AG10803 (cell line): ENCODE data around the gene PNPLA6.

Experiments used
- DNase-seq: peaks from one replicate; pipeline ENCODE4 v3.0.0; 2010; ENCODE audit warnings: low read depth
- H3K4me3 ChIP-seq: 2 replicates; pipeline ENCODE4 v1.5.1; 2011; ENCODE audit warnings: mild to moderate bottlenecking, low read length, control low read depth
- CTCF ChIP-seq: conservative IDR thresholded peaks from 2 replicates; pipeline ENCODE4 v1.5.1; 2011; ENCODE audit warnings: mild to moderate bottlenecking, low read length, control low read depth, inconsistent platforms

PNPLA6 gene

GRCh38 chr19:7558667-7559066, 23.1 kb downstream of the PNPLA6 start:
- no peak for TF ChIP-seq CTCF
- DNase-seq: no peak
- no peak overlapping the region for H3K4me3 ChIP-seq

- TF ChIP-seq CTCF: no peak
- no peak overlapping the region for H3K4me3 ChIP-seq
- DNase-seq: no peak
Measured at GRCh38 chr19:7559102-7559501, 23.6 kb downstream of the PNPLA6 start.

- no peak for DNase-seq
- TF ChIP-seq CTCF: no peak
- H3K4me3 ChIP-seq: no peak overlapping the region
Measured at GRCh38 chr19:7560255-7560654, 24.7 kb downstream of the PNPLA6 start.

- H3K4me3 ChIP-seq: no peak overlapping the region
- no peak for DNase-seq
- no peak for TF ChIP-seq CTCF
Measured at GRCh38 chr19:7561325-7561724, 25.8 kb downstream of the PNPLA6 start.

GRCh38 chr19:7562646-7563393, 27.3 kb downstream of the PNPLA6 start:
- DNase-seq: no peak

GRCh38 chr19:7564866-7565265, 29.3 kb downstream of the PNPLA6 start:
- TF ChIP-seq CTCF: no peak
- no peak overlapping the region for H3K4me3 ChIP-seq
- no peak for DNase-seq

More at GRCh38 chr19:7562646-7563393, 27.3 kb downstream of the PNPLA6 start:
- no peak for TF ChIP-seq CTCF
- no peak overlapping the region for H3K4me3 ChIP-seq

GRCh38 chr19:7565332-7565731, 29.8 kb downstream of the PNPLA6 start:
- TF ChIP-seq CTCF: no peak
- DNase-seq: no peak
- H3K4me3 ChIP-seq: no peak overlapping the region
